HUES6 (cell line): ENCODE results near the gene POLE.

Experiments used
- H3K27ac ChIP-seq: 2 replicates; pipeline ENCODE4 v1.7.0; 2013; ENCODE audit warnings: low read depth, mild to moderate bottlenecking, low read length, inconsistent platforms
- H3K27me3 ChIP-seq: 2 replicates; pipeline ENCODE4 v1.6.1; 2013; ENCODE audit warnings: low read length; ENCODE audit not compliant: control insufficient read depth, insufficient read depth
- H3K36me3 ChIP-seq: 2 replicates; pipeline ENCODE4 v1.6.1; 2013; ENCODE audit warnings: low read length; ENCODE audit not compliant: control insufficient read depth, insufficient read depth
- H3K4me1 ChIP-seq: 2 replicates; pipeline ENCODE4 v1.6.1; 2013; ENCODE audit warnings: low read length; ENCODE audit not compliant: control insufficient read depth, insufficient read depth
- H3K4me3 ChIP-seq: 2 replicates; pipeline ENCODE4 v1.5.1; 2013; ENCODE audit warnings: low read depth, low read length
- H3K9ac ChIP-seq: one replicate; pipeline ENCODE4 v1.6.1; 2013; ENCODE audit warnings: mild to moderate bottlenecking, low read length
- H3K9me3 ChIP-seq: 2 replicates; pipeline ENCODE4 v1.6.1; 2013; ENCODE audit warnings: low read depth, low read length; ENCODE audit not compliant: control insufficient read depth, insufficient read depth

POLE gene

DNA sequence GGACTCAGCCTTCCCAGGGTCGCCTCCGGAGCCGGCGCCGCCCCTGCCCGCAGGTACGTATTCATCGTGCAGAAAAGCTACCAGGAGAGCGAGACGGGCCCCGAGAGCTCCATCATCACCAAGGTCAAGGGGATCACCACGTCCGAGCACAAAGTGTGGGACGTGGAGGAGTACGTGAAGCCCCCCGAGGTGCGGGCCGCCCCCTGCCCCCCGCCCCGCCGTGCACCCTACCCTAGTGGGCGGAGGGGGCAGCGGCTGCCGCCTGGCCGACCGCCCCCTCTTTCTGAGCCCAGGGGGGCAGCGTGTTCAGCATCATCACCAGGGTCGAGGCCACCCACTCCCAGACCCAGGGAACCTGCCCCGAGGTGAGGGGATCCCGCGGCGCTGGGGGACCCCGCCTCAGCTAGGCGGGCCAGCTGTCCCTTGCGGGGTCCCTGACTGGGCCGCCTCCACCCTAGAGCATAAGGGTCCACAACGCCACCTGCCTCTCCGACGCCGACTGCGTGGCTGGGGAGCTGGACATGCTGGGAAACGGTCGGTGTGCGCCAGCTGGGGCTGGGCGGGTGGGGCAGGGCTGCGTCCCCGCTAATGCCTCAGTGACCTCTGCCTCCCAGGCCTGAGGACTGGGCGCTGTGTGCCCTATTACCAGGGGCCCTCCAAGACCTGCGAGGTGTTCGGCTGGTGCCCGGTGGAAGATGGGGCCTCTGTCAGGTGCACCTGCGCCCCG lies 67.6 kb downstream of the POLE start:
- Histone ChIP-seq H3K36me3 (peaks cover 17% of the 10 kb centered on the region), H3K4me3 (no peak overlapping the region; the same call in 1 of the 2 replicates), H3K27me3 (peaks cover 66% of the 10 kb centered on the region), H3K27ac (no peak overlapping the region), H3K9ac (no peak overlapping the region), H3K9me3 (peaks cover 16% of the 10 kb centered on the region; the same call in 1 of the 2 replicates), H3K4me1 (no peaks in the 10 kb centered on the region)

DNA sequence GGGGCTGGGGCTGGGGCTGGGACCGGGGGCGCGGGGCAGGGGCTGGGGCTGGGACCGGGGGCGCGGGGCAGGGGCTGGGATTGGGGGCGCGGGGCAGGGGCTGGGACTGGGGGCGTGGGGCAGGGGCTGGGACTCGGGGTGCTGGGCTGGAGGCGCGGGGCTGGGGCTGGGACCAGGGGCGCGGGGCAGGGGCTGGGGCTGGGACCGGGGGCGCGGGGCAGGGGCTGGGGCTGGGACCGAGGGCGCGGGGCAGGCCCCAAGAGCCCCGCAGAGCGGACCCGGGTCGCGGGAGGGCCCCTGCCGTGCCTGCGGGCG lies 68.1 kb downstream of the POLE start:
- peaks cover 71% of the 10 kb centered on the region for H3K27me3 ChIP-seq

GRCh38 chr12:132618683-132619043 lies 68.5 kb downstream of the POLE start, which contains the start of gene P2RX2:
Gene P2RX2, plus strand, starts transcription at chr12:132618776. Its CDS starts 41 bp downstream, at chr12:132618817.
- Histone ChIP-seq H3K9ac (no peak within 1 kb of the TSS), H3K36me3 (peaks cover 9% of the 10 kb centered on the region; the same call in 1 of the 2 replicates), H3K4me3 (peak within 1 kb of the TSS; percentile 51), H3K9me3 (peaks cover 16% of the 10 kb centered on the region; the same call in 1 of the 2 replicates), H3K27me3 (peaks cover 75% of the 10 kb centered on the region), H3K4me1 (no peaks in the 10 kb centered on the region), H3K27ac (no peak within 1 kb of the TSS)

More for the DNA sequence above, 68.1 kb downstream of the POLE start:
- Histone ChIP-seq H3K27ac (no peak overlapping the region), H3K4me1 (no peaks in the 10 kb centered on the region), H3K4me3 (no peak overlapping the region; the same call in 1 of the 2 replicates), H3K9ac (no peak overlapping the region), H3K9me3 (peaks cover 16% of the 10 kb centered on the region; the same call in 1 of the 2 replicates), H3K36me3 (peaks cover 12% of the 10 kb centered on the region)

GRCh38 chr12:132617822-132618682 lies 69.1 kb downstream of the POLE start:
- peak overlapping the region; percentile 51 for H3K4me3 ChIP-seq
- H3K9ac ChIP-seq = no peak overlapping the region
- H3K27me3 ChIP-seq = peaks cover 78% of the 10 kb centered on the region
- no peaks in the 10 kb centered on the region for H3K4me1 ChIP-seq
- H3K27ac ChIP-seq = no peak overlapping the region
- H3K9me3 ChIP-seq = peaks cover 16% of the 10 kb centered on the region; the same call in 1 of the 2 replicates
- H3K36me3 ChIP-seq = peaks cover 3% of the 10 kb centered on the region; the same call in 1 of the 2 replicates

GRCh38 chr12:132617135-132617701 lies 69.9 kb downstream of the POLE start:
- H3K4me1 ChIP-seq = no peaks in the 10 kb centered on the region
- H3K9ac ChIP-seq = no peak overlapping the region
- peaks cover 16% of the 10 kb centered on the region; the same call in 1 of the 2 replicates for H3K9me3 ChIP-seq
- peaks cover 87% of the 10 kb centered on the region for H3K27me3 ChIP-seq
- H3K4me3 ChIP-seq = no peak overlapping the region
- H3K36me3 ChIP-seq = no peaks in the 10 kb centered on the region
- no peak overlapping the region for H3K27ac ChIP-seq

GRCh38 chr12:132615579-132616038 lies 71.5 kb downstream of the POLE start:
- peaks cover 25% of the 10 kb centered on the region for H3K9me3 ChIP-seq
- no peak overlapping the region for H3K9ac ChIP-seq
- H3K4me3 ChIP-seq = no peak overlapping the region
- H3K4me1 ChIP-seq = no peaks in the 10 kb centered on the region
- no peaks in the 10 kb centered on the region for H3K36me3 ChIP-seq
- H3K27ac ChIP-seq = no peak overlapping the region
- peaks cover 92% of the 10 kb centered on the region for H3K27me3 ChIP-seq

- peaks cover 25% of the 10 kb centered on the region for H3K9me3 ChIP-seq
- H3K36me3 ChIP-seq = no peaks in the 10 kb centered on the region
- peaks cover 92% of the 10 kb centered on the region for H3K27me3 ChIP-seq
- no peak overlapping the region for H3K27ac ChIP-seq
- H3K4me1 ChIP-seq = no peaks in the 10 kb centered on the region
- H3K9ac ChIP-seq = no peak overlapping the region
- H3K4me3 ChIP-seq = no peak overlapping the region
Measured at GRCh38 chr12:132614861-132615578, 72.1 kb downstream of the POLE start.

- no peak overlapping the region for H3K4me3 ChIP-seq
- peaks cover 25% of the 10 kb centered on the region for H3K9me3 ChIP-seq
- no peaks in the 10 kb centered on the region for H3K4me1 ChIP-seq
- H3K27ac ChIP-seq = no peak overlapping the region
- H3K9ac ChIP-seq = no peak overlapping the region
- no peaks in the 10 kb centered on the region for H3K36me3 ChIP-seq
- H3K27me3 ChIP-seq = peaks cover 93% of the 10 kb centered on the region
Measured at GRCh38 chr12:132614029-132614428, 73.1 kb downstream of the POLE start.

- Histone ChIP-seq H3K9me3 (peaks cover 14% of the 10 kb centered on the region), H3K27me3 (peaks cover 96% of the 10 kb centered on the region), H3K4me1 (no peaks in the 10 kb centered on the region), H3K4me3 (no peak overlapping the region), H3K36me3 (no peaks in the 10 kb centered on the region), H3K9ac (no peak overlapping the region), H3K27ac (no peak overlapping the region)
Measured at GRCh38 chr12:132611620-132612019, 75.5 kb downstream of the POLE start.

- no peak overlapping the region for H3K4me3 ChIP-seq
- H3K4me1 ChIP-seq = no peaks in the 10 kb centered on the region
- H3K27me3 ChIP-seq = peaks cover 96% of the 10 kb centered on the region
- H3K36me3 ChIP-seq = no peaks in the 10 kb centered on the region
- no peak overlapping the region for H3K9ac ChIP-seq
- no peak overlapping the region for H3K27ac ChIP-seq
- H3K9me3 ChIP-seq = peaks cover 10% of the 10 kb centered on the region
Measured at GRCh38 chr12:132610866-132611602, 76.1 kb downstream of the POLE start.
